Adrenal gland (tissue), 5 donors: ENCODE measurements around the gene CASD1.

Source experiments
- POLR2A ChIP-seq, 2 donors: fragments of 450-650 bp; IDR thresholded peaks; one replicate each; pipeline ENCODE4 v1.6.1; 2017; ENCODE audit warnings: antibody characterized with exemption in 2 of 2, mild to moderate bottlenecking in 2 of 2, moderate library complexity in 1 of 2
- TF ChIP-seq, protein P1 (sequence below), 6 experiments: fragments of 450-650 bp in 4 of 6; fragments of 200-600 bp in 2 of 6; sonication (generic) in 1 of 6; IDR thresholded peaks; 1 replicate in 5 of 6; 2 replicates in 1 of 6; pipeline versions ENCODE4 v1.5.1 to v1.8.0; 2016 to 2021; ENCODE audit warnings: antibody characterized with exemption in 6 of 6, mild to moderate bottlenecking in 2 of 6, moderate library complexity in 1 of 6
- donor health status: DM: no; HTN: no; CAD: no.

DNA sequence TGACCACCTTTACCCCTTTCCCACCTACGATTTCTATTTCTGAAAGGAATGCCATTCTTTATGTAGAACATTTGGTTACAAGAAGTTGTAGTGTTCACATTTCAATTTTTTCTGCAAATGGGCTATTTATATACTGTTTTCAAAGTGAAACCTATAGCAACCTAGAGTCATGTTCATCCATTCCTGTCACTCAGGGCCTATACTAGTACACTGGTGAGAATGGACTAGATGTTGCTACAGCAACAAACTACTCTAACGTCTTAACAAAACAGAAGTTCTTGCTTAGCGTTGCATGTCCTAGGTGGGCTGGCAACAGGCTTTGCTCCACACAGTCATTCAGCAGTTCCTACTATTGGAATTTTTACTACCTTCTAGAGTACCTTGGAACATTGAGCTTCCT is 16.3 kb downstream of the CASD1 start:
- TF ChIP-seq, protein P1, sequence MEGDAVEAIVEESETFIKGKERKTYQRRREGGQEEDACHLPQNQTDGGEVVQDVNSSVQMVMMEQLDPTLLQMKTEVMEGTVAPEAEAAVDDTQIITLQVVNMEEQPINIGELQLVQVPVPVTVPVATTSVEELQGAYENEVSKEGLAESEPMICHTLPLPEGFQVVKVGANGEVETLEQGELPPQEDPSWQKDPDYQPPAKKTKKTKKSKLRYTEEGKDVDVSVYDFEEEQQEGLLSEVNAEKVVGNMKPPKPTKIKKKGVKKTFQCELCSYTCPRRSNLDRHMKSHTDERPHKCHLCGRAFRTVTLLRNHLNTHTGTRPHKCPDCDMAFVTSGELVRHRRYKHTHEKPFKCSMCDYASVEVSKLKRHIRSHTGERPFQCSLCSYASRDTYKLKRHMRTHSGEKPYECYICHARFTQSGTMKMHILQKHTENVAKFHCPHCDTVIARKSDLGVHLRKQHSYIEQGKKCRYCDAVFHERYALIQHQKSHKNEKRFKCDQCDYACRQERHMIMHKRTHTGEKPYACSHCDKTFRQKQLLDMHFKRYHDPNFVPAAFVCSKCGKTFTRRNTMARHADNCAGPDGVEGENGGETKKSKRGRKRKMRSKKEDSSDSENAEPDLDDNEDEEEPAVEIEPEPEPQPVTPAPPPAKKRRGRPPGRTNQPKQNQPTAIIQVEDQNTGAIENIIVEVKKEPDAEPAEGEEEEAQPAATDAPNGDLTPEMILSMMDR (IDR thresholded peaks at IDR 0.05) = no peak
- no peak for TF ChIP-seq POLR2A (IDR thresholded peaks at IDR 0.05)
